ENCODE results near the gene RPTOR. TPM values are rescaled to one million over a fixed set of nuclear protein-coding genes. Genes with fewer than 3 reads are reported as not detected.

Gene RPTOR
- polyA plus RNA-seq, 1 donor = 31.1 TPM

GRCh38 chr17:80969030-80969673 lies 424.5 kb downstream of the RPTOR start:
- no peak for DNase-seq

GRCh38 chr17:80969674-80970043 lies 425.0 kb downstream of the RPTOR start:
- no peak for DNase-seq

- DNase-seq = no peak
These were observed 425.6 kb downstream of the RPTOR start for GRCh38 chr17:80970044-80970761.

- DNase-seq = no peak
These were observed 426.4 kb downstream of the RPTOR start for GRCh38 chr17:80970762-80971703.

GRCh38 chr17:80971704-80972304 lies 427.2 kb downstream of the RPTOR start:
- no peak for DNase-seq

GRCh38 chr17:80976701-80977100 lies 432.1 kb downstream of the RPTOR start:
- no peak for DNase-seq

GRCh38 chr17:80977172-80977571 lies 432.5 kb downstream of the RPTOR start:
- no peak for DNase-seq

- no peak for DNase-seq
These were observed 434.2 kb downstream of the RPTOR start for GRCh38 chr17:80978499-80979497.

- DNase-seq = no peak
These were observed 435.1 kb downstream of the RPTOR start for GRCh38 chr17:80979547-80980378.

- DNase-seq = no peak
These were observed 435.9 kb downstream of the RPTOR start for GRCh38 chr17:80980397-80981061.

GRCh38 chr17:80981062-80981902 lies 436.6 kb downstream of the RPTOR start:
- DNase-seq = no peak

- DNase-seq = no peak
These were observed 437.3 kb downstream of the RPTOR start for GRCh38 chr17:80981929-80982425.

GRCh38 chr17:80982426-80982974 lies 437.9 kb downstream of the RPTOR start:
- DNase-seq = no peak

GRCh38 chr17:80983545-80983944 lies 438.9 kb downstream of the RPTOR start:
- DNase-seq = no peak

- no peak for DNase-seq
These were observed 440.1 kb downstream of the RPTOR start for GRCh38 chr17:80984749-80985148.

GRCh38 chr17:80986046-80986445 lies 441.4 kb downstream of the RPTOR start:
- no peak for DNase-seq

- no peak for DNase-seq
These were observed 442.3 kb downstream of the RPTOR start for GRCh38 chr17:80986816-80987475.

- no peak for DNase-seq
These were observed 443.4 kb downstream of the RPTOR start for GRCh38 chr17:80987941-80988461.
